Brain microvascular endothelial cell (primary cell): ENCODE results near the gene ITCH.

Experiments used
- DNase-seq: peaks from one replicate; pipeline ENCODE4 v3.0.0-alpha.2; 2020
- H3K27ac ChIP-seq: fragments of 250-450 bp; sonication (Bioruptor Pico); 2 replicates; pipeline ENCODE4 v1.5.1; 2020; ENCODE audit warnings: mild to moderate bottlenecking, moderate library complexity
- H3K27me3 ChIP-seq: fragments of 250-450 bp; sonication (Bioruptor Pico); replicated peaks from 2 replicates; pipeline ENCODE4 v1.5.1; 2020; ENCODE audit warnings: mild to moderate bottlenecking
- H3K36me3 ChIP-seq: fragments of 250-450 bp; sonication (Bioruptor Pico); replicated peaks from 2 replicates; pipeline ENCODE4 v1.5.1; 2020; ENCODE audit warnings: mild to moderate bottlenecking
- H3K4me3 ChIP-seq: 2 replicates; pipeline ENCODE4 v1.5.1; 2011; ENCODE audit warnings: low read depth, mild to moderate bottlenecking, control low read depth, low read length, moderate library complexity
- in situ Hi-C: cut with HindIII; loops from 2 replicates; pipeline ENCODE4 v1.10.0; 2017; ENCODE audit warnings: low sequenced_read_pairs, low pct_ligation_motif_present
- TF ChIP-seq, protein P1 (sequence below): IDR thresholded peaks from 2 replicates; pipeline ENCODE4 v1.5.1; 2011; ENCODE audit warnings: low read depth, mild to moderate bottlenecking, moderate library complexity, low read length, control low read depth, inconsistent platforms; ENCODE audit errors: missing control alignments

The ITCH gene

DNA sequence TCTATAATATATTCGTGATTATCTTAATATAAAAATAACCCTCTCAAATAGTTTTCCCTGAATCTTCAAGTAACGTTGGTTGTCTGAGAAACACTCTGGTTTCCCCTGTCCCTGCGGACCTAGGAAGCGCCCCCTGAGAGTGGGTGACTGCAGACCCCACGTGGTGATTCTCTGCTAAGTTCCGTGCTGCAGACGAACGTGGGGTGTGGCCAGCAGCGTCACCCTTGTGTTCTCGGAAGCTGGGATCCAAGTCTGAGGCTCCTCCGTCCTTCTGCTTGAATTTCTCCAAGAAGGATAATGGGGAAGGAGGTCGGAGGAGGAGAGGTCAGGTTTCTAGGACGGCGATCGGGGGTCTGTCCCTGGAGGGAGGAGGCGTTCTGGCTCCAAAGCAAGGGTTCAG, 178.8 kb downstream of the ITCH start:
- Histone ChIP-seq H3K4me3 (no peak overlapping the region), H3K27ac (no peak overlapping the region), H3K27me3 (no peaks in the 10 kb centered on the region), H3K36me3 (peaks cover 48% of the 10 kb centered on the region)
- in situ Hi-C loops: no loop called here
- no peak for DNase-seq
- TF ChIP-seq, protein P1, sequence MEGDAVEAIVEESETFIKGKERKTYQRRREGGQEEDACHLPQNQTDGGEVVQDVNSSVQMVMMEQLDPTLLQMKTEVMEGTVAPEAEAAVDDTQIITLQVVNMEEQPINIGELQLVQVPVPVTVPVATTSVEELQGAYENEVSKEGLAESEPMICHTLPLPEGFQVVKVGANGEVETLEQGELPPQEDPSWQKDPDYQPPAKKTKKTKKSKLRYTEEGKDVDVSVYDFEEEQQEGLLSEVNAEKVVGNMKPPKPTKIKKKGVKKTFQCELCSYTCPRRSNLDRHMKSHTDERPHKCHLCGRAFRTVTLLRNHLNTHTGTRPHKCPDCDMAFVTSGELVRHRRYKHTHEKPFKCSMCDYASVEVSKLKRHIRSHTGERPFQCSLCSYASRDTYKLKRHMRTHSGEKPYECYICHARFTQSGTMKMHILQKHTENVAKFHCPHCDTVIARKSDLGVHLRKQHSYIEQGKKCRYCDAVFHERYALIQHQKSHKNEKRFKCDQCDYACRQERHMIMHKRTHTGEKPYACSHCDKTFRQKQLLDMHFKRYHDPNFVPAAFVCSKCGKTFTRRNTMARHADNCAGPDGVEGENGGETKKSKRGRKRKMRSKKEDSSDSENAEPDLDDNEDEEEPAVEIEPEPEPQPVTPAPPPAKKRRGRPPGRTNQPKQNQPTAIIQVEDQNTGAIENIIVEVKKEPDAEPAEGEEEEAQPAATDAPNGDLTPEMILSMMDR: no peak

DNA sequence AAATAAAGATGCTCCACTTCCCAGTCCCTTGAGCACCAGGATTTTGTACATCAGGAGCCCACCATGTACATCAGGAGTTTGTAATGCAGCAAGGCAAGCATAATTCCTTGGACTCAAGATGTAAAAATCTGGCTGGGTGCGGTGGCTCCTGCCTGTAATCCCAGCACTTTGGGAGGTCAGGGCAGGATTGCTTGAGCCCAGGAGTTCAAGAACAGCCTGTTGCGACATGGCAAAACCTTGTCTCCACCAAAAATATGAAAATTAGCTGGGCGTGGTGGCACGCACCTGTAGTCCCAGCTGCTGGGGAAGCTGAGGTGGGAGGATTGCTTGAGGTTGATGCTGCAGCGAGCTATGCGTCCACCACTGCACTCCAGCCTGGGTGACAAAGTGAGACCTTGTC, 179.4 kb downstream of the ITCH start:
- no peak overlapping the region for H3K27ac ChIP-seq
- TF ChIP-seq, protein P1: no peak
- peaks cover 42% of the 10 kb centered on the region for H3K36me3 ChIP-seq
- H3K27me3 ChIP-seq: no peaks in the 10 kb centered on the region
- no peak for DNase-seq
- no peak overlapping the region for H3K4me3 ChIP-seq
- in situ Hi-C loops: no loop called here

DNA sequence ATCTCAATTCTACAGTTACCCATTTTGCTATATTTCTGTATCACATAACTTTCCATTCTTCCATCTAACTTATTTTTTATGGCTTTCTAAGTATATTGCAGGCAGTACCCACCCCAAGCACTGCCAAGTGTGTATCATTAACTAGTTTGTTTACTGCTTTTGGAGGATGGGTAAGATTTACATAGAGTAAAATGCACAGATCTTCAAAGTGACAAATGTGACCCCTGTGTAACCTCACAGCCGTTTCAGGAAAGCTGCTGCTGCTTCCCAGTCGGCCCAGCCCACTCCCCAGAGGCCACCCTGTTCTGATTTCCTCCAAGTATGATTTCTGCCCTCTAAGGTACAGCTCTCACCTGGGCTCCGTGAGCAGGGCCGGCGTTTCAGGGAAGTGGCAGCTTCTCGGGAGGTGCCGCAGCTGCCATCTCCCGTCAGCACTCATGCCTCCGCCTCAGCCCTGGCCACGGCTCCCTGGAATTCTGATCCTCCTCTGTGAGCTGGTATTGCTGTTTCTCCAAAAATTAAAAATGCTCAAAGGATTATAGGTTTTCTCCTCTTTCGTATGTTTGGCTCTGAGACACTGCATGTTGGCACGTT, 180.5 kb downstream of the ITCH start:
- Histone ChIP-seq H3K27me3 (no peaks in the 10 kb centered on the region), H3K27ac (no peak overlapping the region), H3K36me3 (peaks cover 35% of the 10 kb centered on the region), H3K4me3 (no peak overlapping the region)
- in situ Hi-C loops: no loop called here
- TF ChIP-seq, protein P1: no peak
- DNase-seq: no peak

DNA sequence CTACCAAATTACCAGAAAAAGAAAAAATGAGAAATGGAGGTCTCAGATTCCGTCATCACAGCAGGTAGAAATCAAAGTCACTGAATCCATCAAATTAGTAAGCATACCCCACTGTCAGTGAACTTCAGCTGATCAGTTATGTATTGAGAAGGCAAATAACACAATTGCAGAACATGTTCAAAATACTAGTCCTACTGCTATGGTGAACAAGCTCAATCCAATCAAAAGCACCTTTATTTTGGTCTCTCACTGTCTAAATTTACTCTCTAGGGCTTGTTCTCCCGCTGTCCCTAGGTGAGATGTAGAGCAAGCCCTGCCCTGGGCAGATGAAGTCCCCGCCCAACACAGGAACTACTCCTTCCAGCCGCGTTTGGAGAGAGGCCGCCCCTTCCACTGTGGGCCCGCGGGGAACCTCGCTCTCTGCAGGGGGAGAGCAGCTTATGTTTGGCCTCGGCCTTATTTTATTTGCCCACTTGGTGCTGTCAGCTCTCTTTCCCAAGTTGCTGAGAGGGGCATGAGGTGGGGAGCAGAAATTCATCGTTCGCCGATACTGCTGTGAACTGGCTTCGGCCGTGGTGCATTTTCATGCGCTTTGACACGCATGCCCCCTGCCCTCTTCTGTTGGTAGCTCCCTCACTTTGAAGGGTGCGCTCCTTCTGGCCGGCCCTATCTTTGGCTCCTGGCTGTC, 181.2 kb downstream of the ITCH start:
- no peaks in the 10 kb centered on the region for H3K27me3 ChIP-seq
- in situ Hi-C loops: no loop called here
- TF ChIP-seq, protein P1: no peak

DNA sequence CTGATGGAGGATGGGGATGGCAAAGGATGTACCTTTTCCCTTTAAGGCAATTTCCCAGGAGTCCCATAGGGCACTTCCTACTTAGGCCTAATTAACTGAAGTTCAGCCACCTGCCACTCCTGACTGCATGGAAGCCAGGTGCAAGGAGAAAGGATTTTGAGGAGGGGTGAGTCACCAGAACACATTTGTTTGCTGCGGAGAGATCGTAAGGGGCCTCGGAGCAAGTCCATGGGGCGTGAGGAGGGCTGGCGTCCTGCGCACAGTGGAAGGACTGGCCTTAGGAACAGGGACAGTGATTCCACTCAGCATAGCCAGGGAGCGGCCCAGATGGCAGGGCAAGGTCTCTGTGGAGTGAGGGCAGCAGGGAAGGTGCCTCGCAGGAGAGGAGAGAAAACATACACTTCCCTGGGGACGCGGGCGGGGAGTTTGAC, 183.7 kb downstream of the ITCH start:
- DNase-seq: no peak
- H3K36me3 ChIP-seq: peaks cover 6% of the 10 kb centered on the region
- H3K4me3 ChIP-seq: no peak overlapping the region
- TF ChIP-seq, protein P1: no peak
- H3K27ac ChIP-seq: no peak overlapping the region
- H3K27me3 ChIP-seq: no peaks in the 10 kb centered on the region
- in situ Hi-C loops: no loop called here

More for the DNA sequence above, 181.2 kb downstream of the ITCH start:
- H3K4me3 ChIP-seq: no peak overlapping the region
- peaks cover 30% of the 10 kb centered on the region for H3K36me3 ChIP-seq
- no peak for DNase-seq
- no peak overlapping the region for H3K27ac ChIP-seq
